GM19023 (cell line): ENCODE results near the gene HTR6.
"Not testable (repeated sequence)": the region's sequence is repeated elsewhere in the genome, so short reads cannot be mapped to it uniquely, and the experiment has no call there.

Experiments
- ATAC-seq: cut with Tn5 transposase; IDR thresholded peaks from one replicate; pipeline ENCODE4 v1.9.1; 2021; ENCODE audit warnings: mild to moderate bottlenecking, moderate library complexity; ENCODE audit not compliant: unreplicated experiment

HTR6 gene

DNA sequence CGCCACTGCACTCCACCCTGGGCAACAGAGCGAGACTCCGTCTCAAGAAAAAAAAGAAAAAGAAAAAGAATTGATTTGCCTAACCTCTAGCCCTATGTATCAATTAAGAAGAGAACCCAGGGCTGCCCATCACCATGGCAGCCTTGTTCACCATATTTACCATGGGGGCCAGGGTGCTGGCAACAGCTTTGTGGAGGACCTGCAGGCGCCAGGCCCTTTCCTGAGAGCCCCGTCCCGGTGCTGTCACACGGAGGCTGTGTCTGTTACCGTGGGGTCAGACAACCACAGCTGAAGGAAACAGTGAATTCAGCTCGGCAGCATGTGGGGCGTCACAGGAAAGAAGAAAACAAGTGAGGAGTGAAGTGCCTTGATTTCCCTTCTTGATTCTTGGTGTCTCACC, 27.1 kb upstream of the HTR6 start:
- no peak for ATAC-seq

- ATAC-seq, result not testable (repeated sequence)
Measured at GRCh38 chr1:19639228-19639627, 25.4 kb upstream of the HTR6 start.

DNA sequence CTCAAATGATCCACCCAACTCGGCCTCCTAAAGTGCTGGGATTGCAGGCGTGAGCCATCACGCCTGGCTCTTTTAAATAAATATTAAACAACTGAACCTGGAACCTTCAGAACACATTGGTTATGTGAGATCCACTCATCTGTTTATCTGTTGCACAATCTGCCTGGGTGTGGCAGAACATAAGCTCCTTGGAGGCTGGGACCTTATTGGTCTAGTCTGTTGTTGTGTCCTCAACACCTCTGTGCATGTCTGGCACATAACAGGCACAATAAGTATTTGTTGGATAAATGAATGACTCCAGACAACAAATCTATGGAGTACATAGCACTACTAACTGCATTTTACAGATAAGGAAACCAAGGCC, 24.7 kb upstream of the HTR6 start:
- ATAC-seq, result no peak

DNA sequence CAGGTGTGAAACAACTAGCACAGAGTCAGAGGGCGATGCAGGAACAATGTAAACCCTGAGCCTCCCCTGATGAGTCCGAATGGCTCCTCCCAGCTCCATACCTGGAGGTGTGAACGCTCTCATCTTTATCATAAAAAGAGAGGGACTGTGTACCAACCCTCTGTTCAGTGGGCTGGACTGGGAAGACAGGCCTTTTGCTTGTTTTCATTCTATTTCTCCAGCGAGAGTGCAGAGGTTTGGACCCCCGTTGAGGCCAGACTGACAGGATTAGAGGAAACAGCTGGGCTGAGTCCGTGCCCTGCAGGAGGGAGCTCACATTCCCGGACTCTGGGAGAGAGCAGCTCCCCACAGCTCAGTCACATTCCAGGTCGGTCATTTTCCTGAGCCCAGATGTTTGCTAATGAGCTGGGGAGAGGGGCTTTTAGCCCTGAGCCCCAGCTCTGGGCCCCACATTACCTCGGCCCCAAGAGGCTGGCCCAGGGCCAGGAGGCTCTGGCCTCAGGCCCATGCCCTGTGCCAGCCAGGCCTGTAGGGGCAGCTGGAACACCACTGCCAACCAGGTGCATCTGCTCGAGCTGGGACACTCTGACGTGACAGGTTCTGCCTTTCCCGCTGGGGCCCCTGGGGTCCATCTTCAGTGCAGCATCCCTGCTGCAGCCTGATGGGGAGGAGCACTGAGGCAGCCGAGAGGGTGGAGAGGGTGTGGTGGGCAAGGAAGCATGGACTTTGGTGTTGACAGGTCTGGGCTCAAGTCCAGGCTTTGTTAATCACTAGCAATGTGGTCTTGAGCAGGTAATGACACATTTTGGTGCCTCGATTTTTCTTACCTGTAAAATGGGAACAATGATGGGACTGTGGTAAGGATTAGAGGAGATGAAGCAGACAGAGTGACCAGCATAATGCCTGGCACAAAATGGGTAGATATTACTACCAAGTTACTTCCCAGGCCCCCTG, 24.0 kb upstream of the HTR6 start:
- no peak for ATAC-seq

DNA sequence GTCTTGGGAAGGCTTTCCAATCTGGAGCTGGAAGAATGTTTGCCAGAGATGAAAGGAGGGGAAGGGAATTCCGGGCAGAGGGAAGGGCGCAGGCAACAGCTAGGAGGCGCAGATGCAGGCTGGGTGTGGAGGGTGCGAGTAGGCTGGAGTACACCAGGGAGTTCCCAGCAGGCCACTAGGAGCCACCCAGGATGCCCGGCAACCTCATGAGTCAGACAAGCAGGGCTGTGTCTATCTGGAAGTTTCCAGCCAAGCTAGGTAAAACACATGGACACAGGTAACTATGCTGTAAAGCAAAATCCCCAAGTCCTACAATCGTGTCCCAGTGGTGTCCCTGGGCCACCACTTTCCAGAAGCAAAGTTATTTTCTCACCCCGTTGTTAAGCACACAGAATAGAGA, 21.6 kb upstream of the HTR6 start:
- no peak for ATAC-seq

DNA sequence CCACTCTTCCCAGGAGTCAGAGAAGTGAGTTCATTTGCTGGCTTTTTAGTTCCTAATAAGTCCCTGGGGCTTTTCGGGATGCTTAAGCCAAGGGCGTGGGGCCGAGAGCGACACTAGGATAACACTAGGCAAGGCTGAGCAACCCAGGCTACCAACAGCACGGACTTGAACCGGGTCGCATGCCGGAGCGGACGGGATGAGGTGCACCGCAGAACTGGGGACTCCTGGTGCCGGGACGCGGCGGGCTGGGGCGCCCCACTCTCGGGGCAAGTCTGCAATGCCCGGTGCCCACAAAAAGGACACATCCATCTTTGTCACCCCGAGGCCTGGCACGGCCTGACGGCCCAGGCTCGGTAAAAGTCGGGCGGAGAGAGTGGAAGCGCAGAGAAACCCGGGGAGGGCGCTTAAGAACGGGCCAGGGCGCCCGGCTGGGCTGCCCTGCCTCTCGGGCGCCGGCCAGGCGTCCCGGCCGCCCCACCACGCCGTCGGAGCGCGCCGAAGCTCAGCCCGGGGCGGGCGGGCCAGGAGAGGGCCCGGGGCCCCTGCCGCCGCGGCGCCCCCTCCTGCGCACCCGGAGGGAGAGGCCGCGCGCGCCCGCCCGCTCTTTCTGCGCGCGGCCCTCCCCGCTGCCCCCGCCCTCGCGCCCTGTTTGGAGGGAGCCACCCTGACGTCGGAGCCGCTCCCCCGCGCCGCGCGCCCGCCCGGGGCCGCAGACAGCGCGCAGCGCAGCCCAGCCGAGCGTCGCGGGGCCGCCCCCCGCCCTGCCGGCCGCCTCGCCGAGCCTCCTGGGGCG, 20.9 kb upstream of the HTR6 start, which contains the start of gene NBL1:
NBL1 (plus strand) TSS at position 710 of the 793 bp plus-strand sequence. CDS start 10,720 bp downstream, outside the sequence.
- ATAC-seq, result no peak

DNA sequence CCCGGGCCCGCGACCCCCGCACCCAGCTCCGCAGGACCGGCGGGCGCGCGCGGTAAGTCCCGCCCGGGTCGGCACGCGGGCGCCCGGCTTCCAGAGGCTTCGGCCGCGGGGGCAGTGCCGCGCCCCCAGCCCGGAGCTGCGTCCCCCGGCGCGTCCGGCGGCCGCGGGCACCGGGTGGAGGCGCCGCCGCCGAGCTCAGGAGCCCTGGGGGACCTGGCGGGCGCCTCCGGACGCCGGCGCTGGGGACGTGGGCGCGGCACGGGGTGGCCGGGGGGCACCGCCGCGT, 20.3 kb upstream of the HTR6 start:
- no peak for ATAC-seq

- no peak for ATAC-seq
Measured at GRCh38 chr1:19644681-19645410, 19.8 kb upstream of the HTR6 start.

DNA sequence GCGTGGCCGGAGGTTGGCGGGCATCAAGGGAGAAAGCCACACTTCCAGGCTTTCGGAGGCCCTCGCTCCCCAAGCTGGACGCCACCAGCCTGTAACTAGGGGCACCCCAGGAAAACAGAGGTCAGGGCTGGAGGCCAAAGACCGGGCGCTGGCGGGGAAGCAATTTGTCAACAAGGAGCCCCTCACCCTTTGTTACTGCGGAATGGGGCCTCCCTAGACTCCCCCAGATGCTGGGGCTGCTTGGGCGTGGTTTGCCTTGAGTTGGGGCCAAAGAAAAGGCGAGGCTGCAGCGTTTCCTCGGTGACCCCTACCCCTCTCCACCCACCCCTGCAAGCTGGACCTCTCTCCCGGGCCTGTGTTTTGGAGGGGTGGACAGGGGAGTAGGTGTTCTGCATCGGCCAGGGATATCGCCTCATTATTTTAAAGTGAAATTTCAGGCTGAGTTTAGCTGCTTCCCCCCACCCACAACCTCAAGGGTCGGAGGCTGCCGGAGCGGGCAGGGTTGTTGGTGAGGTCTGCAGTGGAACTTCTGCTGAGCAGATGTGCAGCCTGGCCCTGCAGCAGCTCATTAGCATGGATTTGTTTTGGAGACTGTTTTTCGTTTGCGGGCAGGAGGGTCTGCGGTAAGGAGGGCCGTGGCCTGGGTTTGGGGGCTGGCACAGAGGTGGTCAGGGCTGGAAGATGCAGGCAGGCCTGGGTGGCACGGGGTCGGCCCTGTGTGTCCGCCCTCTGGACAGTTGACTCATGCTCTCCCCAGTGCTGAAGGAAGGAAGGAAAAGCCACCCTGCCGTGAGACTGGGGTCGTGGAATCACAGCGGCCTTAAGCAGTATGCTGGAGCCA, 19.0 kb upstream of the HTR6 start:
- no peak for ATAC-seq

DNA sequence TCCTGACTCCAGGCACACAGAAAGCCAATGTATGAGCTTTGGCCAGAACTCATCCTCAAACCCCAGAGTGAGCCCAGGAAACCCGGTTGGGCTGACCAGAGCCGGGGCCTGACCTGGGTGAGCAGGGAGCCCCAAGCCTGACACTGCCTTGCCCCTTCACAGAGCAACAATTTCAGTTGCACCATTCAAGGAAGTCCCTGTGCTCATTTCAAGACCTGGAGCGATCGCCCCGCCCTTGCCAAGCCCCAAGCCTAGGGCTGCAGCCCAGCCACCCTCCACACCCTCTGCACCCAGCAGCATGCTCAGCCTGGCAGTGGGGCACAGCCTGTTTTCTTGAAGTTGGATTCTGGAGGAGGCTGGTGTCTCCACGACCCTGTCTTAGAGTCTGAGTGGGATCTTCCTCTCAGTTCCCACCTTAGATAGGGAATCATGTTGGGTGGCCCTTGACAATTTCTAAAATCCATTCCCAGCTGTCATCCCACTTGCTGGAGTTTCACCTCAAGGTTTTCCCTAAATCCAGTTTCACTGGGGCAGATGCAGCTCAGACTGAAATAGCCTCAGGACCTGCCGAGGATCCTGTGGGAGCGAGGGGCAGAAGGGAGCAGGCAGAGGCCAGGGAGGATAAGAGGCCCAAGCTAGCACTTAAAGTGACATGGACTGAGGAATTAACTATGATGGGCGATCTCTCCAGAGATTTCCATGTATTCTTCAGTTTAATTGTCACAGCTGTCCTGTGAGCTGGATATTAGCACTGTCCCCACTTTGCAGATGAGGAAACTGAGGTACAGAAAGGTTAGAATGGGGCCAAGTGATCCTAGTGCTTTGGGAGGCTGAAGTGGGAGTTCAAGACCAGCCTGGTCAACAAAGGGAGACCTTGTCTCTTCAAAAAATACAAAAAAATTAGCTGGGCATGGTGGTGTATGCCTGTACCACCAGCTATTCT, 18.0 kb upstream of the HTR6 start:
- ATAC-seq, result no peak

DNA sequence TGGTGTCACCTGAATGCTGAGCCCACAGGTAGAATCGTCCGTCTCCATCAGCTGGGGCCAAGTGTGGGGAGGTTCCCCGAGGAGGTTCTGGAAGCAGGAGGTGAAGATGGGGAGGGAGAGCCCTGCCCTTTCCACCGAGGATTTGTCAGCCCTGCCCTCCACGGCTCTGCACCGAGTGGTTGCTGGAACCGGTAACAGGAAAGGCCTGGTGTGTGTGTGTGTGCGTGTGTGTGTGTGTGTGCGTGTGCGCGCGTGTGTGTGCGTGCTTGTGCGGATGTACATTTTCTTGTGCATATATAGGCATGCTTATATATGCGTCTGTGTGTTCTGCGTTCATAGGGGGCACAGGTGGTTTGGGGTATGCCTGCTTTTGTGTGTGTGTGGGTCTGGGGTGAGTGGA, 17.0 kb upstream of the HTR6 start:
- no peak for ATAC-seq

- ATAC-seq, result no peak
Measured at GRCh38 chr1:19648239-19648638, 16.4 kb upstream of the HTR6 start.

DNA sequence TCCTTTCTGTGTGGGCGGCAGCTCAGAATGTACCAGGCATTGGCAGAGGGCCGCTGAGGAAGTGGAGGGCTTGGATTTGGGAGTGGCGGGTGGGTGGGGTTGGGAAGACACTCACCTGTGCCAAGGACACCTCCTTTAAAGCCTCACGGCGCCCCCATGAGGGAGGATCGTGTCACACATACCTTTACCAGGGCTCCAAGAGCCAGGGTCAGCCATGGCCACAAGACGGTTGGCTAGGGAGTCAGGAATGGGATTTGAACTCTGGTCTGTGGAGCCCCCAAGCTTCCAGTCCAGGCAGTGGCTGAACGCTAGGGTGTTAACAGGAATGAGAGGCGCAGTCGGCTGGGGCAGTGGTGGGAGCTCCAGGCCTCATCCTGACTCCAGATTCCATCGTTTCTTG, 16.0 kb upstream of the HTR6 start:
- no peak for ATAC-seq

GRCh38 chr1:19650416-19651140, 14.1 kb upstream of the HTR6 start:
- ATAC-seq, result no peak

GRCh38 chr1:19651141-19651737, 13.4 kb upstream of the HTR6 start:
- no peak for ATAC-seq

DNA sequence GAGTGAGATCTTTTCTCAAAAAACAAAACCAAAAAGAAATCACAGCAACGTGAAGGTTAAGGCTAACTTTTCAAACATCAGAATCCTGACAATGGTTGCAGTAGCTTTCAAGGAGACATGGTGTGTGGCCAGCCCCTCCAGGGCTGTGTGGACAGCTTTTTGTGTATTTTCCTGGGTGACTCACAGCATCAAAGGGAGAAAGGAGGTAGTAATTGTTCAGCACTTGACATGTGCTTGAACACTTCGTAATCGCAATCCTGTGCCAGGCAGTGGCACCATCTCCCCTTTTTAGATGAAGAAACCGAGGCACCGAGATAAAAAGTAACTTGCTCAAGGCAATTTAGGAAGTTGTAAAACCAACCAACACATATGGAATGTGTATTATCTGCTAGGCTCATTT, 10.3 kb upstream of the HTR6 start:
- ATAC-seq, result no peak

- ATAC-seq, result no peak
Measured at GRCh38 chr1:19654886-19655717, 9.6 kb upstream of the HTR6 start.

DNA sequence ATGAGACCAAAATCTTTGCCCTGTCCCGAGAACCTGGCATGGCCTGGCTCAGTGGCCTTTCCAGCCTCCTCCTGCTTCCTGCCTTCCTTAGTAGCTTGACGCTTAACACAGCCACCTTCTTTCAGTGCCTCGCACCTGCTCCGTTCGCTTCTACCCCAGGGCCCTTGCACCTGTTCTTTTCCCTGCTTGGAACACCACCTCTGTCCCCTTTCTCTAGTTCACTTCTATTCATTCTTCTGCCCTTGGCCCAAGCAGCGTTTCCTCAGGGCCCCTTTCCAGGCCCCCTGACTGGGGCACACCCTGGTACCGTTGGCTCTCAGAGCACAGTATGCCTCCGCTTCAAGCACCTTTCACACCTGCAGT, 9.0 kb upstream of the HTR6 start:
- ATAC-seq, result no peak
